Superior temporal gyrus (tissue), 1 donor: ENCODE results near the gene DPEP1.

Source experiments
- DNase-seq: peaks from one replicate; pipeline ENCODE4 v3.0.0-alpha.2; 2016; ENCODE audit errors: extremely low spot score

The DPEP1 gene

GRCh38 chr16:89686520-89687091 lies 73.2 kb downstream of the DPEP1 start, which contains the start of gene CDK10:
Gene CDK10, plus strand, starts transcription at chr16:89686689. Its CDS starts 22 bp downstream, at chr16:89686711.
- peak; percentile 91 for DNase-seq

- no peak for DNase-seq
Observed at GRCh38 chr16:89687092-89687940, 73.9 kb downstream of the DPEP1 start.
